ENCODE results near the gene PCDHB2.
A peak's percentile ranks its signal among the peaks of the same experiment; 100 is the strongest.
"Not testable (repeated sequence)": the region's sequence is repeated elsewhere in the genome, so short reads cannot be mapped to it uniquely, and the experiment has no call there.

Gene PCDHB2

DNA sequence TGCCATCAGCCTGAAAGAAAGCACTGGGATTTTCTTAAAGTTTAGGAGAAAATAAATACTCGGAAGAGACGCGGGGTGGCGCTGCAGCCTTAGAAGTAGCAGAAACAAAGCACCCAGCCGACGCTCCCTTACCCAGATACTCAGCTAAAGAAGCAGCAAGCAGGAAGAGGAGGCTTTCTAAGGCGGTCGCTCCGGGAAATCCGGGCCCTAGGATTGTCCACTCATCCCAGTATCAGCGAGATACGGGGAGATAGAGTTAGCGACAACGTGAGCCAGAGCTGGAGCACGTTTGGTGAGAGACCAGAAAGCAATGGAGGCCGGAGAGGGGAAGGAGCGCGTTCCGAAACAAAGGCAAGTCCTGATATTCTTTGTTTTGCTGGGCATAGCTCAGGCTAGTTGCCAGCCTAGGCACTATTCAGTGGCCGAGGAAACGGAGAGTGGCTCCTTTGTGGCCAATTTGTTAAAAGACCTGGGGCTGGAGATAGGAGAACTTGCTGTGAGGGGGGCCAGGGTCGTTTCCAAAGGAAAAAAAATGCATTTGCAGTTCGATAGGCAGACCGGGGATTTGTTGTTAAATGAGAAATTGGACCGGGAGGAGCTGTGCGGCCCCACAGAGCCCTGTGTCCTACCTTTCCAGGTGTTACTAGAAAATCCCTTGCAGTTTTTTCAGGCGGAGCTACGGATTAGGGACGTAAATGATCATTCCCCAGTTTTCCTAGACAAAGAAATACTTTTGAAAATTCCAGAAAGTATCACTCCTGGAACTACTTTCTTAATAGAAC is at the start of gene PCDHB2:
Gene PCDHB2, plus strand, starts transcription at position 135 of the 782 bp plus-strand sequence. Its CDS starts 176 bp downstream, at position 311.
- DNase-seq (no peak), ATAC-seq (replicated peaks) (no peak)
- H3K27me3 Mint-ChIP-seq = peaks cover 27 to 43% of the 10 kb centered on the region in 2 donors
- peaks cover 6 to 17% of the 10 kb centered on the region in 2 donors for H3K9me3 Mint-ChIP-seq
- no peak within 1 kb of the TSS for H3K4me3 Mint-ChIP-seq
- peak within 1 kb of the TSS; percentile 44 for H3K27ac Mint-ChIP-seq
- H3K36me3 Mint-ChIP-seq = peaks cover 6% of the 10 kb centered on the region in 2 donors
- H3K4me1 Mint-ChIP-seq = no peaks in the 10 kb centered on the region

DNA sequence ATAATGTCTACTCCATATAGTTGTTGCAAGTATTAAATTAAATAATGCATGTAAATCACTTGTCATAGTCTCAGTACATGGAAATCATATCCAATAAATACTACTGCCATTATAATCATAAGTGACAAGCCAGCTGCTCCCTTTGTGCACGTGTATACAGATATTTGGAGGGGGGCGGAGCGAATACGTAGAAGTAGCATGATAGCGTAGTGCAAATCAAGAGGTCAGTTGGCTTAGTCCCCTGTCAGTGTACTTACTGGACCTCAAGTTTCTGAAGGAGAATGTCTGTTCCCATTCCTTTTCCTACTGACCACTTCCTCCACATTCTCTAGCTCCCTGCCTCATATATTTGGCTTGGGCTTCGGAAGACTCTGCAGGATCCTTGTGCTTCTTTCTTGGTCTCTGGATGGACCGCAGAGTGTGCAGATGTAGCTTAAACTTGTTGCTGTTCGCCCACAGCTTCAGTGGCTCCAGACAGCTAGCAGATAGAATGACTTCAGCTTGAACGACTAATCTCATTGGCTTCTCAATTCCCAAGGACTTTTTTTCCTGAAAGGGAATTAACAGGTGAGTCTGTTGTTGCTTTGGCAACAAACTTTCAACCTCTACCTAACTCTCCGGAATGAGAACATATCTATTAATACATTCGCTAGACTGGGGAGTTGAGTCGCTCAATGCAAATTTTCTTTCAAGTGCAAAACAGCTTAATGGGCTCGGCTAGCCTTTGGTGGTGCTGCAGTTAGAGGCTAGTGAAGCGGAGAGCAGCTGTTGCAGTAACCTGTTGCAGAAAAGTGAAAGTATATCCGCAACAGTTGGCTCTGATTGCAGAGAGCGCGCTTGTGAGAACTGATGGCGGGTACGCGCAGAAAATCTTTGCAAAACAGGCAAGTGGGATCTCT is 43.5 kb upstream of the PCDHB2 start, which contains the start of gene PCDHB1:
Gene PCDHB1, plus strand, starts transcription at position 753 of the 899 bp plus-strand sequence. Its CDS starts 97 bp downstream, at position 850.
- Mint-ChIP-seq H3K4me3 (peak within 1 kb of the TSS; percentile 56 to 73), H3K4me1 (peaks cover 4 to 9% of the 10 kb centered on the region in 2 donors), H3K36me3 (peaks cover 0 to 3% of the 10 kb centered on the region in 2 donors), H3K9me3 (peaks cover 4 to 9% of the 10 kb centered on the region in 2 donors), H3K27me3 (peaks cover 31 to 46% of the 10 kb centered on the region in 2 donors), H3K27ac (no peak within 1 kb of the TSS)
- DNase-seq = no peak
- ATAC-seq (replicated peaks) = no peak

DNA sequence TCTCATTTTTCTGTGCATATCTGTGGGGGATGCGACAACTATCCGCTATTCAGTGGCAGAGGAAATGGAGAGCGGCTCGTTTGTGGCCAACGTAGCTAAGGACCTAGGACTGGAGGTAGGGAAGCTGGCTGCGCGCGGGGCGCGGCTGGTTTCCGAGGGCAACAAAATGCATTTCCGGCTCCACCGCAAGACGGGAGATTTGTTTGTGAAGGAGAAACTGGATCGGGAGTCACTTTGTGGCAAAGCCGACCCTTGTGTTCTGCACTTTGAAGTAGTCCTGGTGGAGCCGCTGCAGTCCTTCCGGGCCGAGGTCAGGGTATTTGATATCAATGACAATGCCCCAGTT is 42.9 kb upstream of the PCDHB2 start:
- Mint-ChIP-seq H3K27ac (no peak overlapping the region), H3K4me1 (peaks cover 4 to 9% of the 10 kb centered on the region in 2 donors), H3K27me3 (peaks cover 31 to 46% of the 10 kb centered on the region in 2 donors), H3K4me3 (peak overlapping the region; percentile 56 to 73), H3K36me3 (peaks cover 0 to 3% of the 10 kb centered on the region in 2 donors), H3K9me3 (peaks cover 4 to 9% of the 10 kb centered on the region in 2 donors)
- DNase-seq (no peak), ATAC-seq (replicated peaks) (no peak)

DNA sequence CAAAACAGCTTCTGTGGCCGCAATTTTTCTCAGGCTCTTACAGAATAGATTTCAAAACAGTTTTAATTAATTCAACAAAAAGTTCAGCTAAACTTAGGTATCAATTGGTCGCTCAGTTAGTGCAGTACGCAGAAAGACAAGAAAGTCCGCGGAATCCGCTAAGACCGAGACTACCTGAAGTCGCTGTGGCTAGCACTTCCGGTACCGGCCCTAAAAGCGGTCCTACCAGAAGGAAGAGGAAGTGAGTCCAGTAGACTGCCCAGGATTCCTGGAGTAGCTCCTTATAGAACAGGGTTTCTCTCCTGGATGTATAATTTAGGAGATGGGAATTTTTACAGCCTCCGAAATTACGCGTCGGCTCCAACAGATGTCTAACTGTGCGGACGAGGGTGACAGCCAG is 16.6 kb upstream of the PCDHB2 start:
- no peaks in the 10 kb centered on the region for H3K4me1 Mint-ChIP-seq
- peaks cover 3 to 5% of the 10 kb centered on the region in 2 donors for H3K9me3 Mint-ChIP-seq
- no peak overlapping the region for H3K27ac Mint-ChIP-seq
- peaks cover 6 to 15% of the 10 kb centered on the region in 2 donors for H3K27me3 Mint-ChIP-seq
- DNase-seq (no peak), ATAC-seq (replicated peaks) (no peak)
- no peaks in the 10 kb centered on the region for H3K36me3 Mint-ChIP-seq
- H3K4me3 Mint-ChIP-seq = no peak overlapping the region

DNA sequence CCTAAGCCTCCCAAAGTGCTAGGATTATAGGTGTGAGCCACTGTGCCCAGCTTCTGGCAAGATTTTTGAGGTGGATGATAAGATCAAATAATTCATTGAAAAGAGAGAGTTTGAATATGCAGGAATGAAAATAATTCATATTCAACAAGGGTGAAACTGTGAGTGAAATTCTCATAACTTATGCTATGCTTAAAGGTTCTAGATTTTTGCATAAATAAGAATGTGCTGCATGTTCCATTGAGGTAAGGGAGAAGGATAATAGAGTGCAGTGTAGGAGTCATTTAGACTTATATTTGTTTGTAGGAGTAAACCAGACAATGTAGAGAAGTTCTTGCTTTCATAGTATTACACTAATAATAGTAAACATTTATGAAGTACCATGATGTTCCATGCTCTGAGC is 12.2 kb upstream of the PCDHB2 start:
- Mint-ChIP-seq H3K27ac (no peak overlapping the region), H3K9me3 (peaks cover 3% of the 10 kb centered on the region in 2 donors), H3K36me3 (peaks cover 0 to 4% of the 10 kb centered on the region in 2 donors), H3K27me3 (peaks cover 12 to 30% of the 10 kb centered on the region in 2 donors), H3K4me1 (peaks cover 2 to 7% of the 10 kb centered on the region in 2 donors), H3K4me3 (no peak overlapping the region)
- DNase-seq (no peak), ATAC-seq (replicated peaks) (no peak)

DNA sequence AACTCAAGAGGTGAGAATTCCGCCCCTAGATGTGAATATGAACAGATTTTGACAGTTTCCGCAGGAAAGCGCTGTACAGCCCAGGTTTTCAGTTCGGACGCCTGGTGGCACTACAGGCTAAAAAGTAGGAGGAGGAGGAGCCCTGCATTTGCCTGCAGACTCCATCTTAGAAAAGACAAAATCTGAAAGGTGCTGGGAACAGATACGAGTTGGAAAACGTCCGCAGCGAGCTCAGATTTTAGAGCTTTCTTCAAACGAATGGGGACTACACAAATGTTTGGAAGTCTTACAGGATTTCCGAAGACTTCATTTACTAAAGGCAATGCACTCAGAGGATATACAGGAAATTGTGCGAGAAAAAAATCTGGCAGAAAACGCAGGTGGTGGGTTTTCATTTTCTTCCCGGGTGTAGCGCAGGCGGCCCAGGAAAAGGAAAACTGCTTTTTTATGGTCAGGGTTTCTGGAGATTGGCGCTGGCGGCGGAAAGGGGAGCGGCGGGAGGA is 9.9 kb upstream of the PCDHB2 start:
- Mint-ChIP-seq H3K27ac (peak overlapping the region; percentile 68), H3K36me3 (peaks cover 0 to 4% of the 10 kb centered on the region in 2 donors), H3K4me3 (peak overlapping the region; percentile 79 to 86), H3K4me1 (peaks cover 2 to 7% of the 10 kb centered on the region in 2 donors), H3K9me3 (peaks cover 3% of the 10 kb centered on the region in 2 donors), H3K27me3 (peaks cover 14 to 33% of the 10 kb centered on the region in 2 donors)
- ATAC-seq (replicated peaks) (peak; percentile 73 to 85), DNase-seq (peak; percentile 13)

DNA sequence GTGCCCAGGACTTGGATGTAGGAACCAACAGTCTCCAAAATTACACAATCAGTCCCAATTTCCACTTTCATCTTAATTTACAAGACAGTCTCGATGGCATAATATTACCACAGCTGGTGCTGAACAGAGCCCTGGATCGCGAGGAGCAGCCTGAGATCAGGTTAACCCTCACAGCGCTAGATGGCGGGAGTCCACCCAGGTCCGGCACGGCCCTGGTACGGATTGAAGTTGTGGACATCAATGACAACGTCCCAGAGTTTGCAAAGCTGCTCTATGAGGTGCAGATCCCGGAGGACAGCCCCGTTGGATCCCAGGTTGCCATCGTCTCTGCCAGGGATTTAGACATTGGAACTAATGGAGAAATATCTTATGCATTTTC is 837 bp downstream of the PCDHB2 start:
- ATAC-seq (replicated peaks) (no peak), DNase-seq (no peak)
- Mint-ChIP-seq H3K27me3 (peaks cover 31 to 47% of the 10 kb centered on the region in 2 donors), H3K9me3 (peaks cover 7 to 18% of the 10 kb centered on the region in 2 donors), H3K36me3 (peaks cover 6% of the 10 kb centered on the region in 2 donors), H3K4me1 (peaks cover 0 to 1% of the 10 kb centered on the region in 2 donors), H3K27ac (no peak overlapping the region), H3K4me3 (no peak overlapping the region)

DNA sequence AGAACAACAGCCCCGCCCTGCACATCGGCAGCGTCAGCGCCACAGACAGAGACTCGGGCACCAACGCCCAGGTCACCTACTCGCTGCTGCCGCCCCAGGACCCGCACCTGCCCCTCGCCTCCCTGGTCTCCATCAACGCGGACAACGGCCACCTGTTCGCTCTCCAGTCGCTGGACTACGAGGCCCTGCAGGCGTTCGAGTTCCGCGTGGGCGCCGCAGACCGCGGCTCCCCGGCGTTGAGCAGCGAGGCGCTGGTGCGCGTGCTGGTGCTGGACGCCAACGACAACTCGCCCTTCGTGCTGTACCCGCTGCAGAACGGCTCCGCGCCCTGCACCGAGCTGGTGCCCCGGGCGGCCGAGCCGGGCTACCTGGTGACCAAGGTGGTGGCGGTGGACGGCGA is 1.8 kb downstream of the PCDHB2 start:
- H3K9me3 Mint-ChIP-seq = peaks cover 11 to 21% of the 10 kb centered on the region in 2 donors
- not testable (repeated sequence) for H3K4me3 Mint-ChIP-seq

DNA sequence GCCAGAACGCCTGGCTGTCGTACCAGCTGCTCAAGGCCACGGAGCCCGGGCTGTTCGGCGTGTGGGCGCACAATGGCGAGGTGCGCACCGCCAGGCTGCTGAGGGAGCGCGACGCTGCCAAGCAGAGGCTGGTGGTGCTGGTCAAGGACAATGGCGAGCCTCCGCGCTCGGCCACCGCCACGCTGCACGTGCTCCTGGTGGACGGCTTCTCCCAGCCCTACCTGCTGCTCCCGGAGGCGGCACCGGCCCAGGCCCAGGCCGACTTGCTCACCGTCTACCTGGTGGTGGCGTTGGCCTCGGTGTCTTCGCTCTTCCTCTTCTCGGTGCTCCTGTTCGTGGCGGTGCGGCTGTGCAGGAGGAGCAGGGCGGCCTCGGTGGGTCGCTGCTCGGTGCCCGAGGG is 2.2 kb downstream of the PCDHB2 start:
- not testable (repeated sequence) for ATAC-seq (replicated peaks); H3K4me1 Mint-ChIP-seq; H3K4me3 Mint-ChIP-seq; H3K27ac Mint-ChIP-seq; DNase-seq; H3K36me3 Mint-ChIP-seq
- Mint-ChIP-seq H3K9me3 (peaks cover 12 to 21% of the 10 kb centered on the region in 2 donors), H3K27me3 (peaks cover 40 to 53% of the 10 kb centered on the region in 2 donors)

More for the DNA sequence above, 1.8 kb downstream of the PCDHB2 start:
- H3K4me1 Mint-ChIP-seq; ATAC-seq (replicated peaks); H3K27ac Mint-ChIP-seq; H3K36me3 Mint-ChIP-seq; DNase-seq: not testable (repeated sequence)
- peaks cover 40 to 49% of the 10 kb centered on the region in 2 donors for H3K27me3 Mint-ChIP-seq

DNA sequence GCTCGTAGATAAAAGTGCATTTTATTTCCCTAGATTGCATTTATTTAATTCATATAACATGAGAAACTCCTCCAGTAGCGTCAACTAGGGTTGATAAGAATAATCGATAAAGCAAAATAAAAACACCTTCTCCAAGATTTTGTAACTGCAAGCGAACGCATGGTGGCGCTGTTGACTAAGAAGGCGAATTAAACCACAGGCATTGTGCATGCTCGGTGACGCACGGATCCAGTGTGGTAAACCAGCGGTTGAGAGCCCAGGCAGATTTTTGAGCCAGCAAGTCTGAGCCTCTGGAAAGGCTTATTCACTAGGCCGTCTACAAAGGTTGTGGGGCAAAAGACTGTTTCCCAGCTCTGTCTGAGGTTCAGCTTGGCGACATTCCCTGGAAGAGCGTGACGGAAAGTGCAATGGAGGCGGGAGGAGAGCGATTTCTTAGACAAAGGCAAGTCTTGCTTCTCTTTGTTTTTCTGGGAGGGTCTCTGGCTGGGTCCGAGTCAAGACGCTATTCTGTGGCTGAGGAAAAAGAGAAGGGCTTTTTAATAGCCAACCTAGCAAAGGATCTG is 5.9 kb downstream of the PCDHB2 start, which contains the start of gene PCDHB3:
Gene PCDHB3, plus strand, starts transcription at position 231 of the 563 bp plus-strand sequence. Its CDS starts 177 bp downstream, at position 408.
- DNase-seq (no peak), ATAC-seq (replicated peaks) (no peak)
- peaks cover 0 to 4% of the 10 kb centered on the region in 2 donors for H3K36me3 Mint-ChIP-seq
- H3K27ac Mint-ChIP-seq = no peak within 1 kb of the TSS
- H3K4me3 Mint-ChIP-seq = peak within 1 kb of the TSS in 1 of 2 donors; percentile 42
- H3K27me3 Mint-ChIP-seq = peaks cover 24 to 37% of the 10 kb centered on the region in 2 donors
- peaks cover 0 to 6% of the 10 kb centered on the region in 2 donors for H3K4me1 Mint-ChIP-seq
- peaks cover 4 to 11% of the 10 kb centered on the region in 2 donors for H3K9me3 Mint-ChIP-seq

DNA sequence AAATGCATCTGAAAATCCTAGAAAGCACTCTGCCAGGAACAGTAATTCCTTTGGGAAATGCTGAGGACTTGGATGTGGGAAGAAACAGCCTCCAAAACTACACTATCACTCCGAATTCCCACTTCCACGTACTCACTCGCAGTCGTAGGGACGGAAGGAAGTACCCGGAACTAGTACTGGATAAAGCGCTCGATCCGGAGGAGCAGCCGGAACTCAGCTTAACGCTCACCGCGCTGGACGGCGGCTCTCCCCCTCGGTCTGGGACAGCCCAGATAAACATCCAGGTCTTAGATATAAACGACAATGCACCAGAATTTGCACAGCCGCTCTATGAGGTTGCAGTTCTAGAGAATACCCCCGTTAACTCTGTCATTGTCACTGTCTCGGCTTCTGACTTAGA is 6.6 kb downstream of the PCDHB2 start:
- H3K4me1 Mint-ChIP-seq = peaks cover 0 to 6% of the 10 kb centered on the region in 2 donors
- H3K27me3 Mint-ChIP-seq = peaks cover 19 to 30% of the 10 kb centered on the region in 2 donors
- H3K27ac Mint-ChIP-seq = no peak overlapping the region
- peaks cover 0 to 4% of the 10 kb centered on the region in 2 donors for H3K36me3 Mint-ChIP-seq
- H3K4me3 Mint-ChIP-seq = no peak overlapping the region
- no peak for DNase-seq
- peaks cover 4 to 11% of the 10 kb centered on the region in 2 donors for H3K9me3 Mint-ChIP-seq
- ATAC-seq (replicated peaks) = no peak

DNA sequence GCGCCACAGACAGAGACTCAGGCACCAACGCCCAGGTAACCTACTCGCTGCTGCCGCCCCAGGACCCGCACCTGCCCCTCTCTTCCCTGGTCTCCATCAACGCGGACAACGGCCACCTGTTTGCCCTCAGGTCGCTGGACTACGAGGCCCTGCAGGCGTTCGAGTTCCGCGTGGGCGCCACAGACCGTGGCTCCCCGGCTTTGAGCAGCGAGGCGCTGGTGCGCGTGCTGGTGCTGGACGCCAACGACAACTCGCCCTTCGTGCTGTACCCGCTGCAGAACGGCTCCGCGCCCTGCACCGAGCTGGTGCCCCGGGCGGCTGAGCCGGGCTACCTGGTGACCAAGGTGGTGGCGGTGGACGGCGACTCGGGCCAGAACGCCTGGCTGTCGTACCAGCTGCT is 7.7 kb downstream of the PCDHB2 start:
- not testable (repeated sequence) for H3K4me3 Mint-ChIP-seq; DNase-seq; H3K4me1 Mint-ChIP-seq; H3K27ac Mint-ChIP-seq; ATAC-seq (replicated peaks); H3K36me3 Mint-ChIP-seq
- Mint-ChIP-seq H3K27me3 (peaks cover 18 to 29% of the 10 kb centered on the region in 2 donors), H3K9me3 (peaks cover 4 to 11% of the 10 kb centered on the region in 2 donors)

DNA sequence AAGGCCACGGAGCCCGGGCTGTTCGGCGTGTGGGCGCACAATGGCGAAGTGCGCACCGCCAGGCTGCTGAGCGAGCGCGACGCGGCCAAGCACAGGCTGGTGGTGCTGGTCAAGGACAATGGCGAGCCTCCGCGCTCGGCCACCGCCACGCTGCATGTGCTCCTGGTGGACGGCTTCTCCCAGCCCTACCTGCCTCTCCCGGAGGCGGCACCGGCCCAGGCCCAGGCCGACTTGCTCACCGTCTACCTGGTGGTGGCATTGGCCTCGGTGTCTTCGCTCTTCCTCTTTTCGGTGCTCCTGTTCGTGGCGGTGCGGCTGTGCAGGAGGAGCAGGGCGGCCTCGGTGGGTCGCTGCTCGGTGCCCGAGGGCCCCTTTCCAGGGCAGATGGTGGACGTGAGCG is 8.1 kb downstream of the PCDHB2 start:
- not testable (repeated sequence) for DNase-seq; H3K27ac Mint-ChIP-seq; H3K4me1 Mint-ChIP-seq; H3K36me3 Mint-ChIP-seq; ATAC-seq (replicated peaks); H3K4me3 Mint-ChIP-seq
- peaks cover 18 to 29% of the 10 kb centered on the region in 2 donors for H3K27me3 Mint-ChIP-seq
- H3K9me3 Mint-ChIP-seq = peaks cover 4 to 11% of the 10 kb centered on the region in 2 donors

Measured in stimulated activated naive B cell treated with anti-CD40 and anti-IgM and Interleukin-4, amounts not matched to agents 10 μg/mL and 1 μg/mL and 100 μg/mL, for 72 hours (primary cell).